Thymus (tissue), 11 donors: ENCODE data around the gene APLF. TPM values are rescaled to one million over a fixed set of nuclear protein-coding genes. Genes with fewer than 3 reads are reported as not detected.
"Not testable (repeated sequence)": the region's sequence is repeated elsewhere in the genome, so short reads cannot be mapped to it uniquely, and the experiment has no call there.

Experiments used
- DNase-seq, 9 donors: peaks; one replicate each; pipeline ENCODE4 v3.0.0-alpha.2; 2013; ENCODE audit warnings: low spot score in 9 of 9, low read depth in 6 of 9, missing footprints in 1 of 9
- H3K27ac ChIP-seq, 2 donors: one replicate each; pipeline ENCODE4 v1.5.1; 2013; ENCODE audit warnings: control low read depth in 1 of 2, low read depth in 1 of 2, low read length in 1 of 2, mild to moderate bottlenecking in 1 of 2, moderate library complexity in 1 of 2
- H3K27me3 ChIP-seq, 2 donors: one replicate each; pipeline ENCODE4 v1.5.1; 2013; ENCODE audit warnings: low read length in 1 of 2; ENCODE audit not compliant: control insufficient read depth in 2 of 2, insufficient read depth in 1 of 2
- H3K36me3 ChIP-seq, 2 donors: one replicate each; pipeline ENCODE4 v1.5.1; 2013; ENCODE audit warnings: low read length in 1 of 2, mild to moderate bottlenecking in 1 of 2, moderate library complexity in 1 of 2; ENCODE audit not compliant: control insufficient read depth in 2 of 2, insufficient read depth in 2 of 2
- H3K4me1 ChIP-seq, 2 donors: one replicate each; pipeline ENCODE4 v1.5.1; 2013; ENCODE audit warnings: low read length in 2 of 2; ENCODE audit not compliant: control insufficient read depth in 2 of 2, insufficient read depth in 2 of 2
- H3K4me3 ChIP-seq, 2 donors: one replicate each; pipeline ENCODE4 v1.5.1; 2013; ENCODE audit warnings: low read length in 2 of 2, control low read depth in 1 of 2, mild to moderate bottlenecking in 1 of 2
- H3K9me3 ChIP-seq, 2 donors: one replicate each; pipeline ENCODE4 v1.5.1; 2013; ENCODE audit warnings: low read length in 1 of 2, mild to moderate bottlenecking in 1 of 2; ENCODE audit not compliant: control insufficient read depth in 2 of 2, insufficient read depth in 1 of 2
- WGBS: extraction: QIAGEN DNeasy Blood & Tissue Kit; methylation state at CpG from one replicate; pipeline ENCODE4 v1.1.7; 2013; 5-methylcytosine and 5-hydroxymethylcytosine counted together
- polyA plus RNA-seq: library from polyadenylated mRNA; stranded (reverse); fragments of 200-250 nt; gene quantifications from one replicate; pipeline ENCODE4 v1.2.3, GENCODE V29; 2013
- total RNA-seq: library from RNA; stranded (reverse); fragments of 120-200 nt; gene quantifications from one replicate; pipeline ENCODE4 v1.2.4, GENCODE V29; 2013
- donor health status: healthy.

Gene APLF
- total and polyA plus RNA-seq, 2 donors, result 2.4 to 7.5 TPM

GRCh38 chr2:68568116-68568515 lies 100.7 kb downstream of the APLF start:
- WGBS, result 96% methylated on average over 1 of the region's 1 CpG
- Histone ChIP-seq H3K9me3 (no peaks in the 10 kb centered on the region), H3K36me3 (no peaks in the 10 kb centered on the region), H3K27me3 (no peaks in the 10 kb centered on the region), H3K4me3 (no peak overlapping the region), H3K27ac (no peak overlapping the region), H3K4me1 (no peaks in the 10 kb centered on the region)
- no peak for DNase-seq

GRCh38 chr2:68569604-68570003 lies 102.2 kb downstream of the APLF start:
- WGBS, result 100% methylated on average over 1 of the region's 1 CpG
- Histone ChIP-seq H3K9me3 (no peaks in the 10 kb centered on the region), H3K27ac (no peak overlapping the region), H3K36me3 (no peaks in the 10 kb centered on the region), H3K27me3 (no peaks in the 10 kb centered on the region), H3K4me1 (no peaks in the 10 kb centered on the region), H3K4me3 (no peak overlapping the region)
- DNase-seq, result no peak

- H3K4me3 ChIP-seq, H3K27me3 ChIP-seq, H3K4me1 ChIP-seq, DNase-seq, H3K27ac ChIP-seq, H3K9me3 ChIP-seq, H3K36me3 ChIP-seq: not testable (repeated sequence)
- 93% methylated on average over 4 of the region's 4 CpGs for WGBS
Measured at GRCh38 chr2:68570434-68570833, 103.0 kb downstream of the APLF start.

GRCh38 chr2:68574202-68574791 lies 106.9 kb downstream of the APLF start:
- 87% methylated on average over 2 of the region's 2 CpGs for WGBS
- DNase-seq, result no peak
- Histone ChIP-seq H3K27ac (no peak overlapping the region), H3K9me3 (no peaks in the 10 kb centered on the region), H3K36me3 (no peaks in the 10 kb centered on the region), H3K27me3 (no peaks in the 10 kb centered on the region), H3K4me3 (no peak overlapping the region), H3K4me1 (no peaks in the 10 kb centered on the region)

GRCh38 chr2:68577183-68577582 lies 109.8 kb downstream of the APLF start:
- no peaks in the 10 kb centered on the region for H3K4me1 ChIP-seq
- DNase-seq, result no peak
- no peaks in the 10 kb centered on the region for H3K27me3 ChIP-seq
- no peak overlapping the region for H3K4me3 ChIP-seq
- no peak overlapping the region for H3K27ac ChIP-seq
- H3K9me3 ChIP-seq, result no peaks in the 10 kb centered on the region
- H3K36me3 ChIP-seq, result no peaks in the 10 kb centered on the region

GRCh38 chr2:68579689-68580088 lies 112.3 kb downstream of the APLF start:
- over 99% methylated on average over 3 of the region's 3 CpGs for WGBS
- no peak for DNase-seq

GRCh38 chr2:68588589-68588988 lies 121.2 kb downstream of the APLF start:
- no peak for DNase-seq
- Histone ChIP-seq H3K4me3 (no peak overlapping the region), H3K36me3 (no peaks in the 10 kb centered on the region), H3K27me3 (no peaks in the 10 kb centered on the region), H3K27ac (no peak overlapping the region), H3K9me3 (no peaks in the 10 kb centered on the region), H3K4me1 (no peaks in the 10 kb centered on the region)
- 79% methylated on average over 2 of the region's 2 CpGs for WGBS

More at GRCh38 chr2:68579689-68580088, 112.3 kb downstream of the APLF start:
- H3K27ac ChIP-seq, result no peak overlapping the region
- H3K9me3 ChIP-seq, result no peaks in the 10 kb centered on the region
- no peaks in the 10 kb centered on the region for H3K4me1 ChIP-seq
- H3K27me3 ChIP-seq, result no peaks in the 10 kb centered on the region
- H3K4me3 ChIP-seq, result no peak overlapping the region
- H3K36me3 ChIP-seq, result no peaks in the 10 kb centered on the region

GRCh38 chr2:68589963-68590362 lies 122.6 kb downstream of the APLF start:
- Histone ChIP-seq H3K27ac (no peak overlapping the region), H3K27me3 (no peaks in the 10 kb centered on the region), H3K4me1 (no peaks in the 10 kb centered on the region), H3K36me3 (no peaks in the 10 kb centered on the region), H3K4me3 (no peak overlapping the region), H3K9me3 (no peaks in the 10 kb centered on the region)
- 98% methylated on average over 1 of the region's 1 CpG for WGBS
- no peak for DNase-seq

GRCh38 chr2:68590702-68591101 lies 123.3 kb downstream of the APLF start:
- H3K36me3 ChIP-seq, result no peaks in the 10 kb centered on the region
- H3K27me3 ChIP-seq, result no peaks in the 10 kb centered on the region
- no peaks in the 10 kb centered on the region for H3K9me3 ChIP-seq
- H3K4me1 ChIP-seq, result no peaks in the 10 kb centered on the region
- DNase-seq, result no peak
- H3K4me3 ChIP-seq, result no peak overlapping the region
- WGBS, result 96% methylated on average over 1 of the region's 1 CpG
- H3K27ac ChIP-seq, result no peak overlapping the region

- DNase-seq, result no peak
- WGBS, result 96% methylated on average over 4 of the region's 4 CpGs
- Histone ChIP-seq H3K4me3 (no peak overlapping the region), H3K36me3 (no peaks in the 10 kb centered on the region), H3K4me1 (no peaks in the 10 kb centered on the region), H3K9me3 (no peaks in the 10 kb centered on the region), H3K27ac (no peak overlapping the region), H3K27me3 (no peaks in the 10 kb centered on the region)
Measured at GRCh38 chr2:68591225-68591624, 123.8 kb downstream of the APLF start.
